H1 (cell line): ENCODE data around the gene RORB. TPM values are rescaled to one million over a fixed set of nuclear protein-coding genes. Genes with fewer than 3 reads are reported as not detected.

Source experiments
- CTCF ChIA-PET: fragments of 300-600 bp; sonication (Branson Sonifier 250); formaldehyde crosslinking; loops from one replicate; lab custom pipeline; 2021; ENCODE audit not compliant: partially characterized antibody; lab: Charles Lee
- POLR2A ChIA-PET: fragments of 300-600 bp; sonication (Branson Sonifier 250); formaldehyde crosslinking; loops from one replicate; lab custom pipeline; 2021; ENCODE audit warnings: inconsistent platforms; ENCODE audit not compliant: partially characterized antibody; lab: Charles Lee
- DNase-seq, 2 experiments: peaks; one replicate each; pipeline versions ENCODE4 v3.0.0 to v3.0.0-alpha.2; 2010 to 2022; ENCODE audit warnings: low spot score in 2 of 2, low read depth in 1 of 2, mixed read lengths in 1 of 2
- FAIRE-seq: peaks from 2 replicates; lab custom pipeline; 2011; peaks lifted over from hg19 to GRCh38; lab: Jason Lieb, UNC
- H2AFZ ChIP-seq: 2 replicates; pipeline ENCODE4 v1.8.1; 2012; ENCODE audit warnings: low read length, inconsistent platforms
- H2AK5ac ChIP-seq: 2 replicates; pipeline ENCODE4 v1.6.1; 2013; ENCODE audit warnings: low read depth, low read length
- H2BK120ac ChIP-seq: replicated peaks from 2 replicates; pipeline ENCODE3; 2013; ENCODE audit warnings: low read depth, low read length, inconsistent platforms
- H2BK12ac ChIP-seq: 2 replicates; pipeline ENCODE4 v1.6.1; 2013; ENCODE audit warnings: low read depth, low read length
- H2BK15ac ChIP-seq: 2 replicates; pipeline ENCODE4 v1.6.1; 2013; ENCODE audit warnings: low read length
- H2BK20ac ChIP-seq: 2 replicates; pipeline ENCODE4 v1.6.1; 2013; ENCODE audit warnings: low read length
- H2BK5ac ChIP-seq: 2 replicates; pipeline ENCODE4 v1.6.1; 2013; ENCODE audit warnings: low read depth, low read length
- H3K14ac ChIP-seq: 2 replicates; pipeline ENCODE4 v1.6.1; 2013; ENCODE audit warnings: inconsistent platforms; ENCODE audit not compliant: insufficient read length
- H3K18ac ChIP-seq: 2 replicates; pipeline ENCODE4 v1.6.1; 2013; ENCODE audit warnings: low read length; ENCODE audit errors: extremely low read depth
- H3K23ac ChIP-seq: 2 replicates; pipeline ENCODE4 v1.6.1; 2013; ENCODE audit warnings: inconsistent platforms; ENCODE audit not compliant: insufficient read length
- H3K23me2 ChIP-seq: 2 replicates; pipeline ENCODE4 v1.6.1; 2013; ENCODE audit warnings: low read depth, low read length
- H3K27ac ChIP-seq: 2 replicates; pipeline ENCODE4 v1.6.1; 2011; ENCODE audit warnings: low read depth, low read length, inconsistent platforms
- H3K27me3 ChIP-seq, 4 experiments: replicated peaks in 1 of 4; 1 replicate in 1 of 4; 2 replicates in 3 of 4; pipeline versions ENCODE4 v1.6.1 to v1.8.1; 2011 to 2013; ENCODE audit warnings: low read length in 3 of 4, mild to moderate bottlenecking in 3 of 4, inconsistent platforms in 2 of 4, mixed read lengths in 2 of 4, moderate library complexity in 1 of 4; ENCODE audit not compliant: control insufficient read depth in 3 of 4, insufficient read depth in 3 of 4; ENCODE audit errors: extremely low read depth in 1 of 4
- H3K36me3 ChIP-seq, 4 experiments: 2 replicates each; pipeline versions ENCODE4 v1.6.1 to v1.8.1; 2011 to 2013; ENCODE audit warnings: mild to moderate bottlenecking in 4 of 4, low read length in 3 of 4, moderate library complexity in 2 of 4, control low read depth in 1 of 4, inconsistent platforms in 1 of 4; ENCODE audit not compliant: insufficient read depth in 4 of 4, control insufficient read depth in 2 of 4
- H3K4ac ChIP-seq: replicated peaks from 2 replicates; pipeline ENCODE3; 2013; ENCODE audit warnings: low read length, low read depth, mixed read lengths, inconsistent platforms; ENCODE audit not compliant: insufficient read length
- H3K4me1 ChIP-seq, 4 experiments: replicated peaks in 1 of 4; 1 replicate in 1 of 4; 2 replicates in 3 of 4; pipeline versions ENCODE4 v1.6.1 to v1.8.1; 2011 to 2013; ENCODE audit warnings: low read length in 3 of 4, inconsistent platforms in 2 of 4, mixed read lengths in 1 of 4; ENCODE audit not compliant: insufficient read depth in 4 of 4, control insufficient read depth in 3 of 4
- H3K4me2 ChIP-seq, 2 experiments: 2 replicates each; pipeline versions ENCODE4 v1.6.1 to v1.8.1; 2011 to 2013; ENCODE audit warnings: low read depth in 2 of 2, low read length in 2 of 2, control low read depth in 1 of 2, inconsistent platforms in 1 of 2, mild to moderate bottlenecking in 1 of 2; ENCODE audit not compliant: insufficient read depth in 1 of 2
- H3K4me3 ChIP-seq, 4 experiments: fragments of 200-600, 300-600 bp in 1 of 4; sonication (generic), shearing (Covaris generic), sonication (Bioruptor Twin) in 1 of 4; 2 replicates each; pipeline versions ENCODE4 v1.5.1 to v1.8.1; 2011 to 2016; ENCODE audit warnings: low read length in 4 of 4, low read depth in 3 of 4, control low read depth in 2 of 4, inconsistent platforms in 2 of 4, mild to moderate bottlenecking in 2 of 4, mixed read lengths in 1 of 4, moderate library complexity in 1 of 4; ENCODE audit not compliant: insufficient read depth in 2 of 4; ENCODE audit errors: extremely low read depth in 1 of 4
- H3K56ac ChIP-seq: replicated peaks from 2 replicates; pipeline ENCODE3; 2013; ENCODE audit warnings: low read depth, mild to moderate bottlenecking, mixed read lengths, low read length, inconsistent platforms; ENCODE audit not compliant: insufficient read length
- H3K79me1 ChIP-seq: 2 replicates; pipeline ENCODE4 v1.6.1; 2013; ENCODE audit warnings: low read depth, low read length, control low read depth
- H3K79me2 ChIP-seq, 2 experiments: 2 replicates each; pipeline versions ENCODE4 v1.6.1 to v1.8.1; 2012 to 2013; ENCODE audit warnings: low read length in 2 of 2, mild to moderate bottlenecking in 2 of 2, inconsistent platforms in 1 of 2; ENCODE audit not compliant: insufficient read depth in 2 of 2, control insufficient read depth in 1 of 2
- H3K9ac ChIP-seq, 4 experiments: replicated peaks in 1 of 4; 1 replicate in 1 of 4; 2 replicates in 3 of 4; pipeline versions ENCODE4 v1.6.1 to v1.8.1; 2011 to 2013; ENCODE audit warnings: low read depth in 3 of 4, low read length in 3 of 4, control low read depth in 2 of 4, mild to moderate bottlenecking in 2 of 4, moderate library complexity in 2 of 4, inconsistent platforms in 1 of 4; ENCODE audit errors: extremely low read depth in 1 of 4
- H3K9me3 ChIP-seq, 2 experiments: 2 replicates each; pipeline versions ENCODE4 v1.6.1 to v1.8.1; 2012 to 2013; ENCODE audit warnings: mild to moderate bottlenecking in 2 of 2, moderate library complexity in 2 of 2, control low read depth in 1 of 2, inconsistent platforms in 1 of 2, low read depth in 1 of 2, low read length in 1 of 2, mixed read lengths in 1 of 2; ENCODE audit not compliant: insufficient read depth in 2 of 2
- H4K20me1 ChIP-seq, 2 experiments: replicated peaks in 1 of 2; 2 replicates each; pipeline versions ENCODE3 to v1.8.1; 2011 to 2013; ENCODE audit warnings: inconsistent platforms in 2 of 2, low read length in 2 of 2, mild to moderate bottlenecking in 1 of 2; ENCODE audit not compliant: insufficient read depth in 2 of 2, control insufficient read depth in 1 of 2
- H4K5ac ChIP-seq: 2 replicates; pipeline ENCODE4 v1.6.1; 2013; ENCODE audit warnings: low read length, low read depth, mixed read lengths, inconsistent platforms; ENCODE audit not compliant: insufficient read length
- H4K8ac ChIP-seq: 2 replicates; pipeline ENCODE4 v1.8.0; 2013; ENCODE audit warnings: mild to moderate bottlenecking, moderate library complexity, low read length, inconsistent platforms; ENCODE audit not compliant: insufficient read depth; ENCODE audit errors: extremely low read depth
- H4K91ac ChIP-seq: replicated peaks from 2 replicates; pipeline ENCODE3; 2013; ENCODE audit warnings: low read length, mixed read lengths, inconsistent platforms; ENCODE audit not compliant: insufficient read length
- ASH2L ChIP-seq: fragments of 200-600, 300-600 bp; sonication (generic); IDR thresholded peaks from one replicate; pipeline ENCODE4 v1.7.1; 2017; ENCODE audit warnings: low read length
- CHD1 ChIP-seq: IDR thresholded peaks from 2 replicates; pipeline ENCODE4 v1.6.1; 2012; ENCODE audit warnings: low read depth, low read length, improper control_type of control experiment
- HDAC2 ChIP-seq, 2 experiments: fragments of 300-600 bp in 1 of 2; sonication (generic) in 1 of 2; IDR thresholded peaks; 2 replicates each; pipeline ENCODE4 v1.6.1; 2011 to 2012; ENCODE audit warnings: low read depth in 2 of 2, low read length in 2 of 2, mild to moderate bottlenecking in 2 of 2, moderate library complexity in 2 of 2, borderline replicate concordance in 1 of 2, inconsistent platforms in 1 of 2
- WGBS, 2 experiments: shearing (Covaris generic) in 1 of 2; methylation state at CpG; one replicate each; pipeline versions ENCODE4 v1.1.6 to v1.1.7; 2013 to 2015; ENCODE audit warnings: low lambda C conversion rate in 2 of 2, mixed read lengths in 2 of 2, inconsistent platforms in 1 of 2, low coverage in 1 of 2, missing lambda C conversion rate in 1 of 2; ENCODE audit not compliant: insufficient replicate concordance in 2 of 2, insufficient coverage in 1 of 2, insufficient read length in 1 of 2; ENCODE audit errors: extremely low coverage in 1 of 2, missing lambda C conversion rate in 1 of 2; 5-methylcytosine and 5-hydroxymethylcytosine counted together
- polyA plus RNA-seq, 7 experiments: library from polyadenylated mRNA; depleted of rRNA in 3 of 7; stranded (reverse) in 5 of 7; unstranded in 2 of 7; fragments of >200 nt in 5 of 7; fragments of 200-250 nt in 2 of 7; gene quantifications; 1 replicate in 5 of 7; 2 replicates in 1 of 7; 4 replicates in 1 of 7; pipeline versions ENCODE4 v1.2.1 to v1.2.3, GENCODE V29; 2011 to 2013; ENCODE audit warnings: missing spikeins in 2 of 7, mixed read lengths in 2 of 7
- total RNA-seq: library from RNA; stranded (reverse); fragmentation: NEBNext Ultra II Directional; extraction: Animal tissue kit (Norgen Biotek cat#: 25700); gene quantifications from 2 replicates; pipeline ENCODE4 v1.2.1, GENCODE V29; 2021

Gene RORB
- total and polyA plus RNA-seq, 2 of the 8 experiments (the other 6 are each of a cell fraction or from before 2014, with no cell fraction given): 2.3 to 7.1 TPM

GRCh38 chr9:74555565-74555964 is 58.4 kb downstream of the RORB start:
- Histone ChIP-seq H3K4ac (no peak overlapping the region), H3K23ac (no peak overlapping the region), H3K9ac (no peak overlapping the region), H3K14ac (no peak overlapping the region), H2AK5ac (no peak overlapping the region), H3K9me3 (no peaks in the 10 kb centered on the region), H3K27ac (no peak overlapping the region), H4K8ac (no peak overlapping the region), H3K56ac (no peak overlapping the region), H3K4me2 (no peak overlapping the region), H4K91ac (no peak overlapping the region), H2BK20ac (no peak overlapping the region), H3K4me3 (no peak overlapping the region), H2BK12ac (no peak overlapping the region), H4K5ac (no peak overlapping the region), H3K79me1 (no peaks in the 10 kb centered on the region), H4K20me1 (no peaks in the 10 kb centered on the region), H3K18ac (no peak overlapping the region), H2AFZ (no peak overlapping the region), H2BK5ac (no peak overlapping the region), H3K36me3 (no peaks in the 10 kb centered on the region), H2BK120ac (no peak overlapping the region), H3K79me2 (no peaks in the 10 kb centered on the region), H2BK15ac (no peak overlapping the region), H3K23me2 (no peaks in the 10 kb centered on the region), H3K4me1 (peaks cover 0 to 3% (median 0%) of the 10 kb centered on the region in 4 experiments; a peak in 1 of 7 replicates), H3K27me3 (no peaks in the 10 kb centered on the region)
- POLR2A ChIA-PET: interaction anchor here (0.9 kb wide), 1 partner anchor 55 kb away, joined by 3 read pairs; no protein-coding TSS in a partner anchor
- FAIRE-seq: no peak
- DNase-seq: no peak
- CTCF ChIA-PET: interaction anchor here (1.0 kb wide), 1 partner anchor 24 kb away, joined by 3 read pairs; no protein-coding TSS in a partner anchor
- 93% methylated on average over 3 of the region's 3 CpGs; no CpG with 5 or more reads in 1 of the 2 experiments for WGBS, 2 experiments
- TF ChIP-seq HDAC2 (IDR thresholded peaks at IDR 0.05; ENCODE audit: borderline replicate concordance in 1 of 2, low read depth in 2 of 2, low read length in 2 of 2): no peak
- TF ChIP-seq CHD1: no peak
- no peak for TF ChIP-seq ASH2L
